GM19324 (cell line): ENCODE measurements around the gene RAF1.
"Not testable (repeated sequence)": the region's sequence is repeated elsewhere in the genome, so short reads cannot be mapped to it uniquely, and the experiment has no call there.

Experiments
- ATAC-seq: cut with Tn5 transposase; IDR thresholded peaks from one replicate; pipeline ENCODE4 v1.9.1; 2021; ENCODE audit warnings: mild to moderate bottlenecking, moderate library complexity; ENCODE audit not compliant: unreplicated experiment, low FRiP score

RAF1 gene

DNA sequence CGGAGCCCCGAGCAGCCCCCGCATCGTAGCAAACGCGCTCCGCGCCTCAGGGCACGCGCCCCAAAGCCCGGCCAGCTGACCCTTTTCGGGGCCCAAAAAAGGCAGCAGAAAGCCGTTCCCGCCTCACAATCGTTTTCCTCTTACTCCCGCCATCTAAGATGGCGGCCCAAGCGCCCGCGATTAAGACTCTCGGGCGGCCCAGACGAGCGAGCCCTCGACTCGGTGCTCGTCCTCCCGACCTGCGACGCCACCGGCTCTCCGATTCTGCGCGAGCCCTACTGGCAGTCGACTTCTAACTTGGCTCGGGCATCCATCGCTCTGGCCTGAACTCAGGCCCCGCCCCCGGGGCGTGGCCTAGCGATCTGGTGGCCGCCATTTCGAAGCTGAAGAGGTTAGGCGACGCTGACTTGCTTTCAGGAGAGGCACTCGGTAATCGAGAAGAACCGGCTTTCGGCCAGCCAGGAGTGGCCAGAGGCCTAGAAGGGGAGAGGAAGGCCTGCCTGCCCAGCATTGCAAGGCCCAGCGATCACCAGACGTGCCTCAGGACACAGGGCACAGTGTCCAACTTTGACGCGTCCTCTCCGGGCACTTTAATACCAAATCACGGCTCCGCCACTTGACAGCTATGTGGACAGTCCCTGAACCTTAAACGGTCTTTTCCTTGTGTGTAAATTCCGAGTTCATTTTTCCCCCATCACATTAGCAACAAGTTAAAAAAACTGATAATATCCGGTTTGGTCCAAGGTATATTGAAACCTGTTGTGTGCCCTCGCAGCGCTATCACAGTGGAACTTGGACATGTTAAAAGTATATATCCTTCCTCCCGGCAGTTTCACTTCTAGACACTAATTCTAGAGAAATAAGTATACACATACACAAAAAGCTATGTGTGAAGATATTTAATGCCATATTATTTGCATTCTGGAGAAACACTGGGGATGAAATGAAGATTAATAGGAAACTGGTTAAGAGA is at the start of gene RAF1:
Gene RAF1 (minus strand): TSS at position 182 of the 973 bp plus-strand sequence. CDS start 45,396 bp downstream, outside the sequence.
- peak; percentile 93 for ATAC-seq

DNA sequence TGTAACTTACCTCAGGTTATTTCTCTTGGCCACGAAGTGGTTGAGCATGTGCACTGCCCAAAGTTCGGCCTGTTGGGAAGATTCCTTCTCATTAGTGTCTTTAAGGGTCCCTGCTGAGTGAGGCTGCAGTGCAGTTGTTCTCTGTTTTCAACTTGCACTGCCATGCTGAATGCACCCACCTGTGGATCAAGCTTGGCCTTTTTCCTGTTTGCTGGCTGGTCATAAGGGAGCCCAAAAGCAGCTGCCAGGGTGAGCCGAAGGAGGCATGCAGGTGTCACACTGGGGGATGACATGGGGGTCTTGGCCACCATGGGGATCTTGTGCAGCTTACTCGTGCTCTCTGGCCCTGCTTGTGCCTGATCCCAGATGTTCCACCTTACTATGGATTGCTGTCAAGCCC is 46.1 kb upstream of the RAF1 start:
- no peak for ATAC-seq

DNA sequence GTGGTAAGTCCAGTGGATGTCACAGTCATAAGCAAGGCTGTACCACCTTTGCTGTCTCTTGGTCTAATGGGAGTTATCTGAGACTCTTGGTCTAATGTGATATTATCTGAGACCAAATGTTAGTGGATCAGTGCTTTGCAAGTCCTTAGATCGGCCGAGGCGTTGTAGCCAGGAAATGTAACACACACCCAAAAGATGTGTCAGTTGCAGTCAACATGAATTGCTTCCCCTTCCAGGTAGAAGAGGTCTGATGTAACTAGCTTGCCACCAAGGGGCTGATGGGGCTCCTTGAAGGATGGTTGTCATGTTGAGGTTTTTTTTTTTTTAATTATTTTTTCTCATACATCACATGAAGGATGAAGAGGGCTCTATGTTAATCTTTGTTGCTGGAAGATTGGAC is 45.4 kb upstream of the RAF1 start:
- ATAC-seq: no peak

DNA sequence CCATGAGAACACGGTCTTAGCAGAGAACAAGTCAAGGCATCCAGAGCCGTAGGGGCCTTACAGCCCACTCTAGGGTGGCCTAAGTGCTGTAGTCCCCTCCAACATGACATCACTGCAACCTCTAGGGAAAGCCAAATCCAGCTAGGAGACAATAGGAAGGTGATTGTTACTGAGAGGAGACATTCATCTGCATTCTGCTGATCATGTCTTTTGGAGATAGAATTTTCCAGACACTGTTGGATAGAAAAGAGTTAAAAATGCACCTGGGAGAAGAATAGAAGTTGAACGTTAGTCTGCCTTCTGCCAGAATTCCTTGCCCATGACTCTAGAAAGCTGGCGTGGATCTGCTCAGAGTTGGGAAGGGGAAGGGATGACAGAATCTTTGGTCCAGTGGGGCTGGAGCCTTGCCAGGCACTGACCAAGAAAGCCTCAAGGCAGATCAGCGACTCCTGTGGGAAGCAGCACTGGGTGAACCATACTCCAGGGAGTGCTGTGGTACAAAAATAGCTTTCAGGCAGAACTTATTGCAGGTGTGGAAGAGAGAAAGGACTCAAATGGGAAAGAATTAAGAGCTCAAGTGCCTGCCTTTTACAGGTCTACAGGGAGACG is 44.8 kb upstream of the RAF1 start:
- no peak for ATAC-seq

- ATAC-seq: no peak
These were observed 43.5 kb upstream of the RAF1 start for GRCh38 chr3:12707449-12707848.

GRCh38 chr3:12706504-12707253 is 42.8 kb upstream of the RAF1 start:
- peak; percentile 77 for ATAC-seq

- ATAC-seq: no peak
These were observed 42.1 kb upstream of the RAF1 start for GRCh38 chr3:12705981-12706380.

DNA sequence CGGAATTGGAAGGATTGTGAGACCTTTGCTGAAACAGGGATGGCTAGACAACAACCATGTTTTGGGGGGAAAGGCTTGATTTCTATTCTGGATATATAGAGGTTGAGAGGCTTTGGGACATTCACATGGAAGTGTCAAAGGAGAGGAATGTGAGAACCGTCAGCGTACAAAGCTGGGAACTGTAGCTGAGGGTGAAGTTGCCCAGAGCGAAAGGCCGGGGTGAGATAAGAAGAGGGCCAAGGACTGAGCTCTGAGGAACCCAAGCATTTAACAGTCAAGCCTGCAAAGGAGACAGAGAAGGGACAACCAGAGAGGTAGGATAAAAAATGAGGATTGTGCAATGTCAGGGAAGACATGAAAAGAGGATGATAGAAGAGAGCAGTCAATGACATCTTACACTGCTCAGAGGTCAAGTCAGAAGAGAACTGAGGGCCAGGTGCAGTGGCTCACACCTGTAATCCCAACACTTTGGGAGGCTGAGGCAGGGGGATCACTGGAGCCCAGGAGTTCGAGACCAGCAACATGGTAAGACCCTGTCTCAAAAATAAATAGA is 41.5 kb upstream of the RAF1 start:
- ATAC-seq: no peak

GRCh38 chr3:12702501-12702900 is 38.6 kb upstream of the RAF1 start:
- ATAC-seq: no peak

DNA sequence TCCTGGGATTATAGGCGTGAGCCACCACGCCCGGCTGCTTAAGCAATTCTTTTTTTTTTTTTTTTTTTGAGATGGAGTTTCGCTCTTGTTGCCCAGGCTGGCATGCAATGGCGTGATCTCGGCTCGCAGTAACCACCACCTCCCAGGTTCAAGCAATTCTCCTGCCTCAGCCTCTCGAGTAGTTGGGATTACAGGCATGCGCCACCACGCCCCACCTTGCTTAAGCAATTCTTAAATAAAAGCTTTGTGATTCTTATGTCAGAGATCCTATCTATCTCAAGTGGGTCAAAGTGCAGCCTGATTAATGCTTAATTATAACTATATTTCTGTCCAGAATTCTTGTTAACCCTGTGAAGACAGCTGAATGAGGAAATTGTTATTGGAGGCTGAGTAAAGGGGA is 37.7 kb upstream of the RAF1 start:
- ATAC-seq: not testable (repeated sequence)

- no peak for ATAC-seq
These were observed 36.9 kb upstream of the RAF1 start for GRCh38 chr3:12700800-12701199.

DNA sequence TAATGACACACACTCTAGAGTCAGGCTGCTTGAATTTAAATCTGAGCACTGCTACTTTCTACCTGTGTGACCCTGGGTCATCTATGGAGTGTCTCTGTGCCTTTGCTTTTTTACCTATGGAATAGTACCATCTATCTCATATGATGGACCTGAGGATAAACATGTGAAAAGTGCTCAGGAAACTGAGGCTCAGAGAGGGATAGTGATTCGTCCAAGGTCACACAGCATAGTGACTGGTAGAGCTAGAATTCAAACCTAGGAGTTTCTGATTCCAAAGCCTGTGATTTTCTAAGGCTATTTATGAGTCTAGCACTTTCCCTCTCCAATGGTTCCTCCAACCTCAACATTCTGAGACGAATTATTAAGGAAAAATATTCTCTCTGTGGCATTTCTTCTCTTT is 32.0 kb upstream of the RAF1 start:
- no peak for ATAC-seq

DNA sequence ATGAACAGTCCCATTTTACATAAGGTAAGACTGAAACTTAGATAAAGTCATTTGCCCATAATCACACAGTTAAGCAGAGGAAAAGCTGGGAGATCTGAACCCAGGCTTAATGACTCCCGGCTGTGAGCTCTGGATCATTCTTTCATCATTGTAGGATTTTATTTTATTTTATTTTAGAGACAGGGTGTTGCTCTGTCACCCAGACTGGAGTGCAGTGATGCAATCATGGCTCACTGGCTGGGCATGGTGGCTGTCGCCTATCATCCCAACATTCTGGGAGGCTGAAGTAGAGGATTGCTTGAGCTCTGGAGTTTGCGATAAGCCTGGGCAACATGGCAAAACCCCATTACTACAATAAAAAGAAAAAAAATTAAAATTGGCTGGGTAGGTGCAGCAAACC is 31.2 kb upstream of the RAF1 start:
- ATAC-seq: no peak

DNA sequence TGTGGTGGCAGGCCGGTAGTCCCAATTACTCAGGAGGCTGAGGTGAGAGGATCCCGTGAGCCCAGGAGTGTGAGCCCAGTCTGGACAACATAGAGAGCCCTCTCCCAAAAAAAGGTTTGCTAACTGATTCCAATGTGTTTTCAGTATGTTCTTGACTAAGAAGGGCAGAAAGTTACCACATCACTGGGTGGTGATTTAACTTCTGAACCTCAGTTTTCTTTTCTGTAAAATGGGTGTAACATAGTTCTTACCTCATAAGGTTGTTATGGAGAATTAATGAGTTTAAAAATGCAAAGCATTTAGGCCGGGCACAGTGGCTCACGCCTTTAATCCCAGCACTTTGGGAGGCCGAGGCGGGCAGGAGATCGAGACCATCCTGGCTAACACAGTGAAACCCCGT is 28.5 kb upstream of the RAF1 start:
- no peak for ATAC-seq

- ATAC-seq: no peak
These were observed 26.2 kb upstream of the RAF1 start for GRCh38 chr3:12689997-12690711.

DNA sequence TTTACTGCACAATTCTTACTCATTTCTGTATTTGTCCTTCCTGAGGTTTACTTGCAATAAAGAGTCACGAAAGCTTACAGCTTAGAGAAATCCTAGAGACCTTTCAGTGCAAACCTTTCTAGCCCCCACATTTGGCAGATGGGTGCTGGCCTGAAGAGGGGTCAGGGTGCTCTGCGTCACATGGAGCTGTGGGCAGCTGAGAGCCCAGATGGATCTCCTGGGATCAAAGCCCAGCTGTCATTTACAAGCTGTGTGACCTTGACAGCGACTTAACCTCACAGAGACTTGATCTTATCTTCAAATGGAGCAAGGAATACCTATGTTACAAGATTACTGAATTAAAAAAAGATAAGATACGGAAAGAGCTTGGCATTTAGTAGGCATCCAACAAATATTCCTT is 24.0 kb upstream of the RAF1 start:
- no peak for ATAC-seq

GRCh38 chr3:12686096-12686495 is 22.2 kb upstream of the RAF1 start:
- no peak for ATAC-seq

GRCh38 chr3:12681943-12682390 is 18.1 kb upstream of the RAF1 start:
- ATAC-seq: no peak

DNA sequence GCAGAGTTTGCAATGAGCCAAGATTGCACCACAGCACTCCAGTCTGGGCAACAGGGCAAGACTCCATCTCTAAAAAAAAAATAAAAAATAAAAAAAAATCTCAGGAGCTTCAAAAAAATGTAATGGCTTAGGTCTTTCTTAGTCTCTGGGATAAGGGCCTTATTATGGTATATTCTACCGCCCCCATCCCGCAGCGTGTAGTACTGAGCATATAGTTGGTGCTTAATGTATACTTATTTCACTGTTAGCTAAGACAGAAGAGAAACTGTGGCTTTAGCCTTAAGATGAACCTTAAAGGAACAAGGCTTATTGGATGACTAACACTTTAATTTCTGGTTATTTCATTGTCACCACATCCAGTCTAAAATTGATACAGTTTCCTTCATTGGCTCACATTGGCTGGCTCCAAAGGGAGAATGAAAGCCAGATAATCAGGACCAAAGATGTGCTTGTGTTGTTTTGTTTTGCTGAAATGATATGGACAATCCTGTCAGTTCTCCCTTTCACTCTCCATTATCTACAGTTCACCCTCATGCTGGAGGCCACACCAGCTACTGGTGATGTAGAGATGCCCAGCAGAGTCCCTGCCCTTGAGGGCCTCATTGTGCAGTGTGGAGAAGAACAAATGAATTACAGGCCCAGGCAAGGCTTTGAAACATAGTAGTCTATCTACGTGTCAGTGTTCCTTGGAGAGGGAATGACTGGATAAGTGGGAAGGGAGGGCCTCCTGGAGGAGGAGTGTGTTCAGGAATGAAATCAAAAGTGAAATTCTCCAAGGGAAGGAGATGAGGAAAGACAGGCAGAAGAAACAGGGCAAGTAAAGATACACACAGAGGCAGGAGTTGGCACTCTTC is 17.4 kb upstream of the RAF1 start:
- no peak for ATAC-seq
